Ovary (tissue), 3 donors: ENCODE results near the gene PTPRQ.

ENCODE experiments used
- CTCF ChIP-seq, 3 donors: fragments of 450-650 bp in 2 of 3; fragments of 200-600 bp in 1 of 3; IDR thresholded peaks; one replicate each; pipeline versions ENCODE4 v1.5.1 to v1.8.0; 2016 to 2022; ENCODE audit warnings: antibody characterized with exemption in 3 of 3, mild to moderate bottlenecking in 1 of 3
- EP300 ChIP-seq: sonication (generic); formaldehyde crosslinking; IDR thresholded peaks from one replicate; pipeline ENCODE4 v1.6.1; 2017; ENCODE audit warnings: antibody characterized with exemption
- POLR2A ChIP-seq: fragments of 450-650 bp; IDR thresholded peaks from one replicate; pipeline ENCODE4 v1.6.1; 2017; ENCODE audit warnings: antibody characterized with exemption, mild to moderate bottlenecking, moderate library complexity
- donor health status: DM: no; HTN: no; CAD: no.

GRCh38 chr12:80590085-80590484, 146.1 kb downstream of the PTPRQ start:
- TF ChIP-seq CTCF (IDR thresholded peaks at IDR 0.05) = no peak
- TF ChIP-seq POLR2A = no peak
- no peak for TF ChIP-seq EP300
